Measurements from ENCODE around the gene RPL10. TPM values are rescaled to one million over a fixed set of nuclear protein-coding genes. Genes with fewer than 3 reads are reported as not detected.

RPL10 gene
- total and polyA plus RNA-seq, 2 of the 13 experiments (the other 11 are each of a cell fraction or from before 2014, with no cell fraction given), result 2,381 to 4,713 TPM

- no peak for TF ChIP-seq ZNF512 (CRISPR knock-in tag; IDR thresholded peaks at IDR 0.05)
- no peak for TF ChIP-seq TFDP2 (CRISPR knock-in tag; IDR thresholded peaks at IDR 0.05)
- no peak for TF ChIP-seq ZNF333 (CRISPR knock-in tag; IDR thresholded peaks at IDR 0.05; ENCODE audit: borderline replicate concordance)
- no peak for TF ChIP-seq DMTF1 (CRISPR knock-in tag; IDR thresholded peaks at IDR 0.05)
- no peak for TF ChIP-seq ZNF234 (CRISPR knock-in tag; conservative IDR thresholded peaks at IDR 0.05)
- TF ChIP-seq GABPB1 (CRISPR knock-in tag; IDR thresholded peaks at IDR 0.05), result no peak
- no peak for TF ChIP-seq NFATC3 (CRISPR knock-in tag; IDR thresholded peaks at IDR 0.05)
- no peak for TF ChIP-seq KLF13 (CRISPR knock-in tag; IDR thresholded peaks at IDR 0.05)
- no peak; the same call in 1 of the 2 replicates for TF ChIP-seq HDAC1 (CRISPR knock-in tag; IDR thresholded peaks at IDR 0.05)
- TF ChIP-seq CCAR2 (optimal IDR thresholded peaks at IDR 0.05; ENCODE audit: low read depth, low read length), result no peak
- peak; percentile 27; the same call in 1 of the 2 replicates for TF ChIP-seq MNT (IDR thresholded peaks at IDR 0.05)
- no peak for TF ChIP-seq MEIS1 (CRISPR knock-in tag; IDR thresholded peaks at IDR 0.05; ENCODE audit: borderline replicate concordance)
- TF ChIP-seq ZSCAN12 (CRISPR knock-in tag; IDR thresholded peaks at IDR 0.05), result no peak
- TF ChIP-seq ZKSCAN5 (CRISPR knock-in tag; IDR thresholded peaks at IDR 0.05), result no peak
- TF ChIP-seq ZNF788 (CRISPR knock-in tag; IDR thresholded peaks at IDR 0.05; ENCODE audit: borderline replicate concordance), result no peak
- TF ChIP-seq SPEN (CRISPR knock-in tag; IDR thresholded peaks at IDR 0.05; ENCODE audit: low read depth), result peak; percentile 66; the same call in 1 of the 2 replicates
- 0 out of 2 replicates have a peak, but pooled peaks have one; percentile 31 for TF ChIP-seq SOX13 (IDR thresholded peaks at IDR 0.05)
- peak; percentile 7 to 63; a peak in 1 of 4 replicates for TF ChIP-seq SOX13 (CRISPR knock-in tag; conservative IDR thresholded peaks at IDR 0.05 in 1 of 2, IDR thresholded peaks at IDR 0.05 in 1 of 2)
- TF ChIP-seq ZNF354B (CRISPR knock-in tag; IDR thresholded peaks at IDR 0.05), result no peak
- TF ChIP-seq ZNF33B (CRISPR knock-in tag; IDR thresholded peaks at IDR 0.05), result no peak
- no peak for TF ChIP-seq SNRNP70 (IDR thresholded peaks at IDR 0.05; ENCODE audit: low read depth, low read length)
- no peak for TF ChIP-seq KAT2B (IDR thresholded peaks at IDR 0.05; ENCODE audit: borderline replicate concordance, low read depth, low read length)
- TF ChIP-seq NCOA5 (CRISPR knock-in tag; IDR thresholded peaks at IDR 0.05), result no peak
- no peak for TF ChIP-seq ZNF709 (CRISPR knock-in tag; IDR thresholded peaks at IDR 0.05)
Observed at GRCh38 chrX:154401045-154401799, 3.0 kb downstream of the RPL10 start (continued).

All from HepG2 (cell line).